ENCODE measurements around the gene SCRN2.

DNA sequence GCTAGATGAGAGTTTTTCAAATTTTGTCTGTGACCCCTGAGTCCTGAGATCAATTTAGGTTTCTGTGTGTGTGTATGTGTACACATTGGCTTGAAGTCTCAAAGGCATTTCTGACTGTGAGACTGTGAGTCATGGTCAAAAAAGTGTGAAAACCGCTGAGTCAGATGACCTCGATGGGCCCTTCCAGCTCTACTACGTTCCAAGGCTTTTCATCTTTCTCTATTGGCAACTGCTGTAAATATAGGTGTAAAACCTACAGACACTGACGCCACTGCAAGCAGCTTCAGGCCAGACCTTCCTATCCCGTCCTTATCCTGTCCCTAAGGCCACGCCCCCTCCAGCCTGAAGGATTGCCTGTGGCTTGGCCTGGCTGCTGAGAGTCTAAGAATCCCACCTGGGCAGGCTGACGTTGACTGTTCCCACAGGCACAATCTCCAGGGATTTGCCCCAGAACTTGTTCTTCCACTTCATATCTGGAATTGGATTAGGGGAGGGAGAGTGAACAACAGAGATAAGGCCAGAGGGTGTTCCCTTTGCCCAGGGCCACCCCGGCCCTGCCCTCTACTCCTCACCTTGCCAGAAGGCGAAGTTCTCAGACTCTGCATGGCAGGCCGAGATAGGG is 30.8 kb downstream of the SCRN2 start:
- TF ChIP-seq, protein P1, sequence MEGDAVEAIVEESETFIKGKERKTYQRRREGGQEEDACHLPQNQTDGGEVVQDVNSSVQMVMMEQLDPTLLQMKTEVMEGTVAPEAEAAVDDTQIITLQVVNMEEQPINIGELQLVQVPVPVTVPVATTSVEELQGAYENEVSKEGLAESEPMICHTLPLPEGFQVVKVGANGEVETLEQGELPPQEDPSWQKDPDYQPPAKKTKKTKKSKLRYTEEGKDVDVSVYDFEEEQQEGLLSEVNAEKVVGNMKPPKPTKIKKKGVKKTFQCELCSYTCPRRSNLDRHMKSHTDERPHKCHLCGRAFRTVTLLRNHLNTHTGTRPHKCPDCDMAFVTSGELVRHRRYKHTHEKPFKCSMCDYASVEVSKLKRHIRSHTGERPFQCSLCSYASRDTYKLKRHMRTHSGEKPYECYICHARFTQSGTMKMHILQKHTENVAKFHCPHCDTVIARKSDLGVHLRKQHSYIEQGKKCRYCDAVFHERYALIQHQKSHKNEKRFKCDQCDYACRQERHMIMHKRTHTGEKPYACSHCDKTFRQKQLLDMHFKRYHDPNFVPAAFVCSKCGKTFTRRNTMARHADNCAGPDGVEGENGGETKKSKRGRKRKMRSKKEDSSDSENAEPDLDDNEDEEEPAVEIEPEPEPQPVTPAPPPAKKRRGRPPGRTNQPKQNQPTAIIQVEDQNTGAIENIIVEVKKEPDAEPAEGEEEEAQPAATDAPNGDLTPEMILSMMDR (IDR thresholded peaks at IDR 0.05) = no peak
- no peak for TF ChIP-seq POLR2A (IDR thresholded peaks at IDR 0.05)

Measured in breast epithelium (tissue), 3 donors.